GM21717 (cell line): ENCODE data around the gene TMEM247.
"Not testable (repeated sequence)": the region's sequence is repeated elsewhere in the genome, so short reads cannot be mapped to it uniquely, and the experiment has no call there.

Experiments used
- ATAC-seq: cut with Tn5 transposase; IDR thresholded peaks from one replicate; pipeline ENCODE4 v1.9.1; 2021; ENCODE audit warnings: mild to moderate bottlenecking, moderate library complexity; ENCODE audit not compliant: unreplicated experiment

The TMEM247 gene

DNA sequence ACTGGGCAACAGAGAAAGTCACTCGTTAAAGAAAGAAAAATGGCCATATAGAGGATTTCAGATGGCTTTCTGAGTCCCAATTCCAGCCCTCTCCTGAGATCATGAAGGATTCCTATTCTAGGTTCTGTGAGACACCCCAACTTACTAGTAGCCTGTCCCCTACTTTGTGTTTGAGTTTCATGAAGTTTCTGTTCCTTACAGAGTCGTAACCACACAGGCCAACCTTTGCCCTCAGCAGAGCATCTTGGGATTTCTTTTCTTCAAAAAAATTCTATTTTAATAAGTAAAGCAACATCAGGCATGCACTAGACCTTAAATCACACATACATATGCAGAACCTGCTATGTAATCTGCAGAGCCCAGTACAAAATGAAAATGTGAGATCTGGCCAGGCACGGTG is 30.4 kb downstream of the TMEM247 start:
- ATAC-seq = no peak

DNA sequence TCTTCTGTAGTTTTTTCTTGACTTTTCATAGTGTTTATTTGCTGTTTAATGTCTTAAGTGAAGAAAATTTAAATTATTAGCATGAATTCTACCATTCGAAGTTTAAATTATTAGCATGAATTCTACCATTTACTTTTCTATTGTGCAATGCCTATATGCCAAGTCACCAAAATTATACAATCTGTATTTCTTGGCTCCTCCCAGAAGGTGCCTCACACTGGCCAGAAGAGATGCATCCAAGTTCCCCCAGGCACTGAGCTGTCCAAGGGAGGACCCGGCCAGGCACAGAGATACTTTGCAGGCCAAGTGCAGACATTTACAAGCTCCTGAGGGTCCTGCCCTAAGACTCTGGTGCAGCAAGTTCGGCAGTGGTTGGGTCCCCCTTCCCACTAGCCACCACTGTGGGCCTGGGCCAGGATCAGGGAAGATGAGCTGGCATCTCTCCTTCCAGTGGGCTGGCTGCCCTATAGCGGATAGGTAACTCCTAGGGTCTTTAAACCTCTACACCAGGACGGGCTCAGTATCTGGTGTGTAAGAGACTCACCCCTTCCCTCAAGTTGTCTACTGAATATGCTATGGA is 31.3 kb downstream of the TMEM247 start:
- no peak for ATAC-seq

DNA sequence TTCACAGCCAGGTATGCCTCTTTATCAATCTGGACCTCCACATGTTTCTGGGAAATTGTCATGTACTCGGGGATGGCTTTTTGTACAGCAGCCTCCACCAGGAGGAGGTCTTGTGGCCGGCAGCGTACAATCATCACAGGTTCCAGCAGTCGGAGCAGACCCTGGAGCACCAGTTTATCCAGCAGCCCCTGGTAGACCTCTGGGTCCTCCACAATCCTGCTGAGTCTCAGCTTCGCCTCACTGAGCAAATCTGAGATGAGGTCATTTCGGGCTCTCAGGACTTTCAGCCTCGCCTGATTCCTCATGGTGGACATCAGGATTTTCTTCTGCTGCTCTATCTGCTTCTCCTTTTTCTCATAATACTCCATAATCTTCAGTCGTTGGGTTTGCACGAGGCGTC is 32.8 kb downstream of the TMEM247 start:
- no peak for ATAC-seq

DNA sequence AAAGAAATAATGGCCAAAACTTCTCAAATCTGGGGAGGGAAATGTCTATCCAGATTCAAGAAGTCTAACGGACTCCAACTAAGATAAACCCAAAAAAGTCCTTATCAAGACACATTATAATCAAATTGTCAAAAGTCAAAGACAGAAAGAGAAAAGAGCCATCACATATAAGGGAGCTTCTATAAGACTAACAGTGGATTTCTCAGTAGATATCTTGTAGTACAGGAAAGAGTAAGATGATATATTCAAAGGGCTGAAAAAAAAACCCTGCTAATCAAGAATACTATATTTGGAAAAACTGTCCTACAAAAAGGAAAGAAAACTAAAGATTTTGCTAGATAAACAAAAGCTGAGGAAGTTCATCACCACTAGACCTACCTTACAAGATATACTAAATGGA is 35.4 kb downstream of the TMEM247 start:
- no peak for ATAC-seq

DNA sequence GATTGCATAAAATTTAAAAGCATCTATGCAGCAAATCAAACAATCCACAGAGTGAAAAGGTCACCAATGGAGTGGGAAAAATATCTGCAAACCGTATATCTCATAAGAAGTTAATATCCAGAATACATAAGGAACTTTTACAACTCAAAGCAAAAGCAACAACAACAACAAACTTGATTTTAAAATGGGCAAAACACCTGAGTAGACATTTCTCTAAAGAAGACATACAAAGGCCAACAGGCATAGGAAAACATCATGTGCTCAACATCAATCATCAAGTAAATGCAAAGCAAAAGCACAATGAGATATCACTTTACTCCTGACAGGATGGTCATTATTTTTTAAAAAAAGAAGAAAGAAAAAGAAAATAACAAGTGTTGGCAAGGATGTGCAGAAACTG is 38.1 kb downstream of the TMEM247 start:
- ATAC-seq = no peak

DNA sequence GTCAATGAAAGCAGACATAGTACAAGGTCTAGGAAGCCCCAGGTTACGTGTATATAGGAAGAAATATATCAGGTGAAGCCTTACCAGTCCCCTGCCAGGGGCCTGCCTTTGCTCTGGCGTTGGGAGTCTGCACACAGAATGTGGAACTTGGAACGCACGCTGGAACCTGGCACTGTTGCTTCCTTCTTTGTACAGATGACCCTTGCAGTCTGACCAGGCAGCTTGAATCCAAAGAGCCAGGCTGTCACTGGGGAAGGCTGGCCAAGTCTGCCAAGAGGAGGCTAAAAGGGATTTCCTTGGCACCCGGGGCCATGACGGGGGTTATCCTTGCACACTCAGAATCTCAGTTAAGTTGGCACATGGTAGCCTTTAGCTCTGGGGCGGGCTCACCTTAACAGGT is 39.5 kb downstream of the TMEM247 start:
- no peak for ATAC-seq

DNA sequence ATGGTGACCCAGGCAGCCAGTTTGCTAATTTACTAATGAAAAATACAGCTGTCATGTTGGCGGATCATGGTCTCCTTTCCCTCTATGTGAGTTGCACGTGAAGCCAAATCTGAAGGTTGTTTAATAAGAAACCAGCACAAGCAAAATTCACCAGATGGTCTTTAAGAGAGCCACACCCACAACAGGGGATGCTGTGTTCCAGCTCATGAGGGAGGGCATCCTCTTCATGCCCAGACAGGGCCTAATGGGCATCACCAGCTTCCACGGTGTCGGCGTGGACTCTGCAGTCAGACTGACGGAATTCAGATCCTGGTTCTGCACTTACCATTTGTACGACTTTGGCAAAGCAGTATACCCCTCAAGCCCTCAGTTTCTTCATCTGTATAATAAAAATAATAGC is 39.9 kb downstream of the TMEM247 start:
- no peak for ATAC-seq

DNA sequence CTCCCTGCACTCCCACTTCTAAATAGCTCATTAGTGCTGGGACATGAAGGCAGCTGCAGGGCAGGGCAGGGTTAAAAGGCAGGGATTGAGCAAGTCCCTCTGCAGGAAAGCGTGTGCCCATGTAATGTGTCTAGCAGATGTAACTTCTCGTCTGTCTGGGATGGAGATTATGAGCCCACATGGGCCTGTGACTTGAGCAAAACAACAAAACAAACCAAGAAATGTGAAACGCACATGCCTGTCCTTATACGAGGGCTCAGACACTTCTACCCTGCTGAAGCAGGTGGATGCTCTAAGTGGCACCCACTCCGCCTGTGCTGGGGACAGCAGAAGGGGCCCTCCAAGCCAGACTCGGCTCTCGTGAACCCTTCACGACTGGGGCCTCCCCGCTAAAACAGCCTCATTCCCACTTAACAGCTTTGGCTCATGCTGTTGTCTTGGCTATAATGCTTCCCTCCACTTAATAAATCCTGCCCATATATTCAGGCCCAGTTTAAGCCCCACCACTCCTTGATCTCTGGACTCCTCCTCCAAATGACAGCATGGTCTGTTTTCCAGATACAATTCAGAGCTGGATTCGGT is 40.9 kb downstream of the TMEM247 start:
- no peak for ATAC-seq

DNA sequence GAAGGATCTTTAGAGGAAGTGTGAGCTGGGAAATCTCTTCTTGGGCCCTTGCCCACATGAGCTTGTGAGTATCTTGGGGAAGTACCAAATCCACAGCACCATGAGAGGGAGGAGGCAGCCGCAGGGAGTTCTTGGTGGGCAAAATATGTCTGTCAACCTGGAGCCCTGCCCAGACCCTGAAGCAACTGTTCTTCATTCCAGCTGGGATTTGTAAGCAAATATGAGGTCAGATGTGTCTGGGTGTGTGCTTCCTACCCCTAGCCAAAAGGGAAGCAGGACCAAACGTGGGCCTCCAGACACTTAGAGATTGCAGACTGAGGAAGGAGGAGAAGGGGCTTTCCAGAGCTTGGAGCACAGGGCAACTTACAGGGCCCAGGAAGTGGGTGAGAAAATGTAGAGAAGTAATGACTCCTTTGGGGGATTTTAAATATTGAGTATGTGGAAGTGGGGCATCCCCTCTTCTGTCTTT is 41.9 kb downstream of the TMEM247 start:
- no peak for ATAC-seq

DNA sequence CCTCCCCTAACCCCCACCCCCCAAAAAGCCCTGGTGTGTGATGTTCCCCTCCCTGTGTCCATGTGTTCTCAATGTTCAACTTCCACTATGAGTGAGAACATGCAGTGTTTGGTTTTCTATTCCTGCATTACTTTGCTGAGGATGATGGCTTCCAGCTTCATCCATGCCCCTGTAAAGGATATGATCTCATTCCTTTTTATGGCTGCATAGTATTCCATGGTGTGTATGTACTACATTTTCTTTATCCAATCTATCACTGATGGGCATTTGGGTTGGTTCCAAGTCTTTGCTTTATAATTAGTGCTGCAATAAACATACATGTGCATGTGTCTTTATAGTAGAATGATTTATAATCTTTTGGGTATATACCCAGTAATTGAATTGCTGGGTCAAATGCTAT is 43.0 kb downstream of the TMEM247 start:
- not testable (repeated sequence) for ATAC-seq

DNA sequence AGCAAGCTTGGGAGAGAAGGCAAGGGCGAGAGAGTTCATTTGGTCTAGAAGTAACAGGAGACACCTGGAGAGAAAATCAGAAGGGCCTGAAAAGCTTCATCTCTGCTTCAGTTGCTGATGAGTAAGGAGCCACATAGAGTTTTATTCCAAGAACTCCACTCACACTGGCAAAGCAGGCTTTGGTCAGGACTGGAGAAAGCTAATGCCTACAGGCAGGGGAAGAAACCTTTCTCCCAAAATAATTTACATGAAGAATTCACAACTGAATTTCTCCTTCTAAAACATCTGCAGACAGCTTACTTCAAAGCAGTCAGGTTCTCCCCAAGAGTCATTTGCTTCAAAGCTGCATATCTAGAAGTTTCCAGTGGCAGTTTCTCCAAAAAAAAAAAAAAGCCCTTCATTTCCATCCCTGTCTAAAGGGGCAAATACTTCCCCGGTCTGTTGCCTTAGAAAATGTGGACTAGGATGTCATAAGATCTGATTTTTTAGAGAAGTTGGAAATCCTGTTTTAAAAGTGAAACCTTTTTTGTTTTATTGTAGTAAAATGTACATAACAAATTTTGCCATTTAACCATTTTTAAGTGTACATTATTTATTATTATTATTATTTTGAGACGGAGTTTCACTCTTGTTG is 46.3 kb downstream of the TMEM247 start:
- no peak for ATAC-seq

DNA sequence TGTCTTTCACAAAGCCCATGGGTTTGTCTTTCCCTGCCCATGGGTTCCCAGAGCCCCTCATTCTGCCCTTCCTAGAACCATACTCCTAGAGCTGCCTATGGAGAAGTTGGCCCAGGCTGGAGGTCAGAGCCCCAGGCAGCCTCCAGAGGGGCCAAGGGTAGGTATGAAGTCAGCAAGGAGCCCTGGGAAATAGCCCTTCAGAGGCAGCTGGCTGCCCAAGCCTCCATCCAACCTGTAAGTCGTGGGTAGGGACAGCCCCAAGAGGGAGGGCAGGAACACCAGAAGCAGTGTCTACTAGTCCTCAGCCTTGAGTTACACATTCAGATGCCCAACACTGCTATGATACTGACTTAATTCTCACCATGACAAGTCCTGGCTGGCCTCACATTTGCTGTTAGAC is 49.5 kb downstream of the TMEM247 start:
- ATAC-seq = no peak

DNA sequence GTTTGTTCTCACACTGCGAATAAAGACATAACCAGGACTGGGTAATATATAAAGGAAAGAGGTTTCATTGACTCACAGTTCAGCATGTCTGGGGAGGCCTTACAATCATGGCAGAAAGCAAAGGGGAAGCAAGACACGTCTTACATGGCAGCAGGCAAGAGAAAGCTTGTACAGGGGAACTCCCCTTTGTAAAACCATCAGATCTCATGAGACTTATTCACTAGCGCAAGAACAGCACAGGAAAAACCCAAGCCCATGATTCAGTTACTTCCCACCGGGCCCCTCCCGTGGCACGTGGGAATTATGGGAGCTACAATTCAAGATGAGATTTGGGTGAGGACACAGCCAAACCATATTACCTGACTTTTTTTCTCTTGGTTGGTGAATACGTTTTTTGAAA is 51.3 kb downstream of the TMEM247 start:
- ATAC-seq = no peak

DNA sequence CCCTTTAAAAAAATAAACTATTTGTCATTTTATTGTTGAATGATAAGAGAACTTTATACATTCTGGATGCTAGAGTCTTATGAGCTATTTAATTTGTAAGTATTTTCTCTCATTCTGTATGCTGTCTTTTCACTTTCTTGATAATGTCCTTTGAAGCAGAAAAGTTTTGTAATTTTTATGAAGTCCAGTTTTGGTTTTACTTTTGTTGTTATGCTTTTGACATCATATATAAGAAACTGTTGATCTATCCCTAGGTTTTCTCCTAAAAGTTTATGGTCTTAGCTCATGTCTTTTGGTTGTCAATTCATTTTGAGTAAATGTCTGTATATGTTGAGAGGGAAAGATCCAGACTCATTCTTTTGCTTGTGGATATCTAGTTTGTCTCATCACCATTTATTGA is 52.5 kb downstream of the TMEM247 start:
- no peak for ATAC-seq
